H1 (cell line): ENCODE measurements around the gene PDK3. TPM values are rescaled to one million over a fixed set of nuclear protein-coding genes. Genes with fewer than 3 reads are reported as not detected.

Experiments
- CTCF ChIA-PET: fragments of 300-600 bp; sonication (Branson Sonifier 250); formaldehyde crosslinking; loops from one replicate; lab custom pipeline; 2021; ENCODE audit not compliant: partially characterized antibody; lab: Charles Lee
- POLR2A ChIA-PET: fragments of 300-600 bp; sonication (Branson Sonifier 250); formaldehyde crosslinking; loops from one replicate; lab custom pipeline; 2021; ENCODE audit warnings: inconsistent platforms; ENCODE audit not compliant: partially characterized antibody; lab: Charles Lee
- DNase-seq, 2 experiments: peaks; one replicate each; pipeline versions ENCODE4 v3.0.0 to v3.0.0-alpha.2; 2010 to 2022; ENCODE audit warnings: low spot score in 2 of 2, low read depth in 1 of 2, mixed read lengths in 1 of 2
- FAIRE-seq: peaks from 2 replicates; lab custom pipeline; 2011; peaks lifted over from hg19 to GRCh38; lab: Jason Lieb, UNC
- H2AFZ ChIP-seq: 2 replicates; pipeline ENCODE4 v1.8.1; 2012; ENCODE audit warnings: low read length, inconsistent platforms
- H2AK5ac ChIP-seq: 2 replicates; pipeline ENCODE4 v1.6.1; 2013; ENCODE audit warnings: low read depth, low read length
- H2BK120ac ChIP-seq: replicated peaks from 2 replicates; pipeline ENCODE3; 2013; ENCODE audit warnings: low read depth, low read length, inconsistent platforms
- H2BK12ac ChIP-seq: 2 replicates; pipeline ENCODE4 v1.6.1; 2013; ENCODE audit warnings: low read depth, low read length
- H2BK15ac ChIP-seq: 2 replicates; pipeline ENCODE4 v1.6.1; 2013; ENCODE audit warnings: low read length
- H2BK20ac ChIP-seq: 2 replicates; pipeline ENCODE4 v1.6.1; 2013; ENCODE audit warnings: low read length
- H2BK5ac ChIP-seq: 2 replicates; pipeline ENCODE4 v1.6.1; 2013; ENCODE audit warnings: low read depth, low read length
- H3K14ac ChIP-seq: 2 replicates; pipeline ENCODE4 v1.6.1; 2013; ENCODE audit warnings: inconsistent platforms; ENCODE audit not compliant: insufficient read length
- H3K18ac ChIP-seq: 2 replicates; pipeline ENCODE4 v1.6.1; 2013; ENCODE audit warnings: low read length; ENCODE audit errors: extremely low read depth
- H3K23ac ChIP-seq: 2 replicates; pipeline ENCODE4 v1.6.1; 2013; ENCODE audit warnings: inconsistent platforms; ENCODE audit not compliant: insufficient read length
- H3K23me2 ChIP-seq: 2 replicates; pipeline ENCODE4 v1.6.1; 2013; ENCODE audit warnings: low read depth, low read length
- H3K27ac ChIP-seq: 2 replicates; pipeline ENCODE4 v1.6.1; 2011; ENCODE audit warnings: low read depth, low read length, inconsistent platforms
- H3K27me3 ChIP-seq, 4 experiments: replicated peaks in 1 of 4; 1 replicate in 1 of 4; 2 replicates in 3 of 4; pipeline versions ENCODE4 v1.6.1 to v1.8.1; 2011 to 2013; ENCODE audit warnings: low read length in 3 of 4, mild to moderate bottlenecking in 3 of 4, inconsistent platforms in 2 of 4, mixed read lengths in 2 of 4, moderate library complexity in 1 of 4; ENCODE audit not compliant: control insufficient read depth in 3 of 4, insufficient read depth in 3 of 4; ENCODE audit errors: extremely low read depth in 1 of 4
- H3K36me3 ChIP-seq, 4 experiments: 2 replicates each; pipeline versions ENCODE4 v1.6.1 to v1.8.1; 2011 to 2013; ENCODE audit warnings: mild to moderate bottlenecking in 4 of 4, low read length in 3 of 4, moderate library complexity in 2 of 4, control low read depth in 1 of 4, inconsistent platforms in 1 of 4; ENCODE audit not compliant: insufficient read depth in 4 of 4, control insufficient read depth in 2 of 4
- H3K4ac ChIP-seq: replicated peaks from 2 replicates; pipeline ENCODE3; 2013; ENCODE audit warnings: low read length, low read depth, mixed read lengths, inconsistent platforms; ENCODE audit not compliant: insufficient read length
- H3K4me1 ChIP-seq, 4 experiments: replicated peaks in 1 of 4; 1 replicate in 1 of 4; 2 replicates in 3 of 4; pipeline versions ENCODE4 v1.6.1 to v1.8.1; 2011 to 2013; ENCODE audit warnings: low read length in 3 of 4, inconsistent platforms in 2 of 4, mixed read lengths in 1 of 4; ENCODE audit not compliant: insufficient read depth in 4 of 4, control insufficient read depth in 3 of 4
- H3K4me2 ChIP-seq, 2 experiments: 2 replicates each; pipeline versions ENCODE4 v1.6.1 to v1.8.1; 2011 to 2013; ENCODE audit warnings: low read depth in 2 of 2, low read length in 2 of 2, control low read depth in 1 of 2, inconsistent platforms in 1 of 2, mild to moderate bottlenecking in 1 of 2; ENCODE audit not compliant: insufficient read depth in 1 of 2
- H3K4me3 ChIP-seq, 4 experiments: fragments of 200-600, 300-600 bp in 1 of 4; sonication (generic), shearing (Covaris generic), sonication (Bioruptor Twin) in 1 of 4; 2 replicates each; pipeline versions ENCODE4 v1.5.1 to v1.8.1; 2011 to 2016; ENCODE audit warnings: low read length in 4 of 4, low read depth in 3 of 4, control low read depth in 2 of 4, inconsistent platforms in 2 of 4, mild to moderate bottlenecking in 2 of 4, mixed read lengths in 1 of 4, moderate library complexity in 1 of 4; ENCODE audit not compliant: insufficient read depth in 2 of 4; ENCODE audit errors: extremely low read depth in 1 of 4
- H3K56ac ChIP-seq: replicated peaks from 2 replicates; pipeline ENCODE3; 2013; ENCODE audit warnings: low read depth, mild to moderate bottlenecking, mixed read lengths, low read length, inconsistent platforms; ENCODE audit not compliant: insufficient read length
- H3K79me1 ChIP-seq: 2 replicates; pipeline ENCODE4 v1.6.1; 2013; ENCODE audit warnings: low read depth, low read length, control low read depth
- H3K79me2 ChIP-seq, 2 experiments: 2 replicates each; pipeline versions ENCODE4 v1.6.1 to v1.8.1; 2012 to 2013; ENCODE audit warnings: low read length in 2 of 2, mild to moderate bottlenecking in 2 of 2, inconsistent platforms in 1 of 2; ENCODE audit not compliant: insufficient read depth in 2 of 2, control insufficient read depth in 1 of 2
- H3K9ac ChIP-seq, 4 experiments: replicated peaks in 1 of 4; 1 replicate in 1 of 4; 2 replicates in 3 of 4; pipeline versions ENCODE4 v1.6.1 to v1.8.1; 2011 to 2013; ENCODE audit warnings: low read depth in 3 of 4, low read length in 3 of 4, control low read depth in 2 of 4, mild to moderate bottlenecking in 2 of 4, moderate library complexity in 2 of 4, inconsistent platforms in 1 of 4; ENCODE audit errors: extremely low read depth in 1 of 4
- H3K9me3 ChIP-seq, 2 experiments: 2 replicates each; pipeline versions ENCODE4 v1.6.1 to v1.8.1; 2012 to 2013; ENCODE audit warnings: mild to moderate bottlenecking in 2 of 2, moderate library complexity in 2 of 2, control low read depth in 1 of 2, inconsistent platforms in 1 of 2, low read depth in 1 of 2, low read length in 1 of 2, mixed read lengths in 1 of 2; ENCODE audit not compliant: insufficient read depth in 2 of 2
- H4K20me1 ChIP-seq, 2 experiments: replicated peaks in 1 of 2; 2 replicates each; pipeline versions ENCODE3 to v1.8.1; 2011 to 2013; ENCODE audit warnings: inconsistent platforms in 2 of 2, low read length in 2 of 2, mild to moderate bottlenecking in 1 of 2; ENCODE audit not compliant: insufficient read depth in 2 of 2, control insufficient read depth in 1 of 2
- H4K5ac ChIP-seq: 2 replicates; pipeline ENCODE4 v1.6.1; 2013; ENCODE audit warnings: low read length, low read depth, mixed read lengths, inconsistent platforms; ENCODE audit not compliant: insufficient read length
- H4K8ac ChIP-seq: 2 replicates; pipeline ENCODE4 v1.8.0; 2013; ENCODE audit warnings: mild to moderate bottlenecking, moderate library complexity, low read length, inconsistent platforms; ENCODE audit not compliant: insufficient read depth; ENCODE audit errors: extremely low read depth
- H4K91ac ChIP-seq: replicated peaks from 2 replicates; pipeline ENCODE3; 2013; ENCODE audit warnings: low read length, mixed read lengths, inconsistent platforms; ENCODE audit not compliant: insufficient read length
- EZH2 ChIP-seq: fragments of 200-600 bp; sonication (generic); IDR thresholded peaks from 2 replicates; pipeline ENCODE4 v1.7.1; 2012; ENCODE audit warnings: low read depth, mild to moderate bottlenecking, moderate library complexity, low read length, inconsistent platforms; ENCODE audit not compliant: severe bottlenecking
- RAD21 ChIP-seq, 2 experiments: IDR thresholded peaks in 1 of 2; conservative IDR thresholded peaks in 1 of 2; 2 replicates each; pipeline ENCODE4 v1.6.1; 2011; ENCODE audit warnings: low read depth in 2 of 2, low read length in 2 of 2, improper control_type of control experiment in 1 of 2, inconsistent platforms in 1 of 2, mild to moderate bottlenecking in 1 of 2, moderate library complexity in 1 of 2
- SAP30 ChIP-seq: fragments of 300-600 bp; sonication (generic); IDR thresholded peaks from 2 replicates; pipeline ENCODE4 v1.7.1; 2012; ENCODE audit warnings: low read length, moderate library complexity, mild to moderate bottlenecking, inconsistent platforms; ENCODE audit not compliant: insufficient read depth, insufficient replicate concordance
- TAF1 ChIP-seq: IDR thresholded peaks from 2 replicates; pipeline ENCODE4 v1.6.1; 2011; ENCODE audit warnings: mild to moderate bottlenecking, low read depth, low read length
- YY1 ChIP-seq: IDR thresholded peaks from 2 replicates; pipeline ENCODE4 v1.6.1; 2011; ENCODE audit warnings: low read depth, mild to moderate bottlenecking, low read length
- WGBS, 2 experiments: shearing (Covaris generic) in 1 of 2; methylation state at CpG; one replicate each; pipeline versions ENCODE4 v1.1.6 to v1.1.7; 2013 to 2015; ENCODE audit warnings: low lambda C conversion rate in 2 of 2, mixed read lengths in 2 of 2, inconsistent platforms in 1 of 2, low coverage in 1 of 2, missing lambda C conversion rate in 1 of 2; ENCODE audit not compliant: insufficient replicate concordance in 2 of 2, insufficient coverage in 1 of 2, insufficient read length in 1 of 2; ENCODE audit errors: extremely low coverage in 1 of 2, missing lambda C conversion rate in 1 of 2; 5-methylcytosine and 5-hydroxymethylcytosine counted together
- polyA plus RNA-seq, 7 experiments: library from polyadenylated mRNA; depleted of rRNA in 3 of 7; stranded (reverse) in 5 of 7; unstranded in 2 of 7; fragments of >200 nt in 5 of 7; fragments of 200-250 nt in 2 of 7; gene quantifications; 1 replicate in 5 of 7; 2 replicates in 1 of 7; 4 replicates in 1 of 7; pipeline versions ENCODE4 v1.2.1 to v1.2.3, GENCODE V29; 2011 to 2013; ENCODE audit warnings: missing spikeins in 2 of 7, mixed read lengths in 2 of 7
- total RNA-seq: library from RNA; stranded (reverse); fragmentation: NEBNext Ultra II Directional; extraction: Animal tissue kit (Norgen Biotek cat#: 25700); gene quantifications from 2 replicates; pipeline ENCODE4 v1.2.1, GENCODE V29; 2021

PDK3 gene
- total and polyA plus RNA-seq, 2 of the 8 experiments (the other 6 are each of a cell fraction or from before 2014, with no cell fraction given) = 22.5 to 25.5 TPM

DNA sequence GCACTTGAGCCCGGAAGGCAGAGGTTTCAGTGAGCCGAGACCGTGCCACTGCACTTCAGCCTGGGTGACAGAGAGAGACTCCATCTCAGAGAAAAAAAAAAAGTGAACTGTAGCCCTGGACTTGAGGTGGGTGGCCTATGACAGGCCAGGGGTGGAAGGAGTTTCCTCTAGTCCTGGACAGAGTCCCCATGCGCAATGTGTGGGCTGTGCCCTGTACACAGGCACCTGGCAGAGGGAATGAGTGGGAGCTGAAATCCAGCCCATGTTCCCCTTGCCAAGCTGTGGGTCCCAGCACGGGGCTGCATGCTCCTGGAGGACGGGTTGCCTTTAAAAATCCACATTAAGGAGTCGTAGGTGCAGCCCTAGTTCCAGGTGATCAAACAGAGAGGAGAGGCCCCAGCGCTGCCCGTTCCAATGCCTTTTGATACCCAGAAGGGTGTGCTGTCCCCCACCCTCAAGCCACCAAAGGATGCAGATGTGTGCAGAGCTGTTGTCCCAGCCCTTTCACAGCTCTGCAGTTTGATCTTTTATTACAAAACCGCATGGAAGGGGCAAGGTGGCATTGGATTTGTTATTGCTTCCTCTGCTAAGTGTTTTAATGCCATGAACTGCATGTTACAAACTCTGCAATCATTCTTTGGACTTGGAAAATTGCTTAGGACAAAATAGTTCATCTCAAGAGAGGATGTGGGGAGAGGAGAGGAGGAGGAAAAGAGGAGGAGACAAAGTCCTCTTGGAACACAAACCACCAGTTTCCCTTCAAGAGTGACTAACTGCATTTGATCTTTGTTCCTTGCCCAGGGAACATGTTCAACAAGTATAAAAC is 38.0 kb upstream of the PDK3 start:
- H3K4ac ChIP-seq = no peak overlapping the region
- CTCF ChIA-PET = interaction anchor here (0.6 to 1.1 kb wide), 3 partner anchors 16 to 29 kb away, joined by 3 to 4 read pairs (median 3); no protein-coding TSS in a partner anchor
- H2AFZ ChIP-seq = peak overlapping the region; percentile 97; the same call in 1 of the 2 replicates
- DNase-seq = no peak
- H3K79me1 ChIP-seq = no peaks in the 10 kb centered on the region
- H2AK5ac ChIP-seq = no peak overlapping the region
- H3K27me3 ChIP-seq = no peaks in the 10 kb centered on the region; a peak in 1 of 7 replicates
- no peak overlapping the region for H3K14ac ChIP-seq
- H3K79me2 ChIP-seq = no peaks in the 10 kb centered on the region
- H3K4me3 ChIP-seq = no peak overlapping the region
- no peak overlapping the region for H3K4me2 ChIP-seq
- no peak overlapping the region for H4K8ac ChIP-seq
- H3K36me3 ChIP-seq = no peaks in the 10 kb centered on the region
- H4K91ac ChIP-seq = no peak overlapping the region
- no peaks in the 10 kb centered on the region for H3K23me2 ChIP-seq
- no peak overlapping the region for H4K5ac ChIP-seq
- no peaks in the 10 kb centered on the region for H4K20me1 ChIP-seq
- no peak overlapping the region for H2BK15ac ChIP-seq
- no peak overlapping the region for H3K27ac ChIP-seq
- 98% methylated on average over 5 of the region's 10 CpGs; no CpG with 5 or more reads in 1 of the 2 experiments for WGBS, 2 experiments
- H3K56ac ChIP-seq = no peak overlapping the region
- no peak overlapping the region for H2BK120ac ChIP-seq
- no peak overlapping the region for H3K23ac ChIP-seq
- FAIRE-seq = no peak
- H3K18ac ChIP-seq = no peak overlapping the region
- no peak overlapping the region for H3K9ac ChIP-seq
- no peaks in the 10 kb centered on the region for H3K9me3 ChIP-seq
- H2BK12ac ChIP-seq = no peak overlapping the region
- H2BK20ac ChIP-seq = no peak overlapping the region
- peaks cover 0 to 3% (median 0%) of the 10 kb centered on the region in 4 experiments; a peak in 1 of 7 replicates for H3K4me1 ChIP-seq
- POLR2A ChIA-PET = no interaction called here
- H2BK5ac ChIP-seq = no peak overlapping the region
- TF ChIP-seq TAF1 (no peak), YY1 (no peak), SAP30 (no peak), EZH2 (no peak), RAD21 (IDR thresholded peaks at IDR 0.05 in 1 of 2, conservative IDR thresholded peaks at IDR 0.05 in 1 of 2; ENCODE audit: low read depth in 2 of 2, low read length in 2 of 2) (no peak)
